ENCODE measurements around the gene HSPD1. TPM values are rescaled to one million over a fixed set of nuclear protein-coding genes. Genes with fewer than 3 reads are reported as not detected.

HSPD1 gene
- polyA plus RNA-seq, 1 donor from 2014 or later: 229 TPM

DNA sequence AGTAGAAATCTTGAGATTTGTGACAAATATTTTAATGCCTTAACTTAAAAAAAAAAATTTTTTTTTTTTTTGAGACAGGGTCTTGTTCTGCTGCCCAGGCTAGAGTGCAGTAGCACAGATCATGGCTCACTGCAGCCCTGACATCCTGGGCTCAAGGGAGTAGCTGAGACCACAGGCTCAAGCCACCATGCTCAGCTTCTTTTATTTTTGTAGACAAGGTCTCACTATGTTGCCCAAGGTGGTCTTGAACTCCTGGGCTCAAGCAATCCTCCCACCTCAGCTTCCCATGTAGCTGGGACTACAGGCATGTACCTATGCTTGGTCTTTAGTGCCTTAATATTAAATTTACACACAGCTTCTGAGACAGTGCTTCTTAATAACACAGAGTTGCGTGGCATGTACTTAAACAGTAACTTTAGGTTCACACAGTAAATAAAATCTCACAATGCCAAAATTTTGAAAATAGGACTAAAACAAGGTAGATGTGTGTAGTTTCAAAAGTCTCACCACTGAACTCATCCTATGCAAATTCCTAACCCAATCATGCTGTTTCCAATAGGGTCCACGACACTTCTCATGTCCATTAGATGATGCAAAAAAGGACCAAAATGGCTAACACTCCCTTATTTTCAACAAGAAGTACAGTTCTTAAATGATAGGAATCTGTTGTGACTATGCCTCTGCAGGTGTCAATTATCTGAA, 4.1 kb downstream of the HSPD1 start:
- no peaks in the 10 kb centered on the region for H3K27me3 ChIP-seq (ENCODE audit: insufficient read depth, low read depth, low read length)
- H3K79me2 ChIP-seq (replicated peaks; ENCODE audit: insufficient read depth, low read length): peaks cover 31% of the 10 kb centered on the region
- TF ChIP-seq EZH2 (IDR thresholded peaks at IDR 0.05; ENCODE audit: borderline replicate concordance, insufficient read depth, low read length, poor library complexity, severe bottlenecking) (no peak), EP300 (conservative IDR thresholded peaks at IDR 0.05; ENCODE audit: poor library complexity, severe bottlenecking) (no peak), RAD21 (conservative IDR thresholded peaks at IDR 0.05) (no peak), POLR2AphosphoS5 (IDR thresholded peaks at IDR 0.05) (no peak), SMC3 (conservative IDR thresholded peaks at IDR 0.05; ENCODE audit: poor library complexity) (no peak), REST (IDR thresholded peaks at IDR 0.05; ENCODE audit: borderline replicate concordance) (no peak), MXI1 (conservative IDR thresholded peaks at IDR 0.05; ENCODE audit: poor library complexity, severe bottlenecking) (no peak), TAF1 (IDR thresholded peaks at IDR 0.05; ENCODE audit: low read depth) (no peak)
- TF ChIP-seq, protein P1, sequence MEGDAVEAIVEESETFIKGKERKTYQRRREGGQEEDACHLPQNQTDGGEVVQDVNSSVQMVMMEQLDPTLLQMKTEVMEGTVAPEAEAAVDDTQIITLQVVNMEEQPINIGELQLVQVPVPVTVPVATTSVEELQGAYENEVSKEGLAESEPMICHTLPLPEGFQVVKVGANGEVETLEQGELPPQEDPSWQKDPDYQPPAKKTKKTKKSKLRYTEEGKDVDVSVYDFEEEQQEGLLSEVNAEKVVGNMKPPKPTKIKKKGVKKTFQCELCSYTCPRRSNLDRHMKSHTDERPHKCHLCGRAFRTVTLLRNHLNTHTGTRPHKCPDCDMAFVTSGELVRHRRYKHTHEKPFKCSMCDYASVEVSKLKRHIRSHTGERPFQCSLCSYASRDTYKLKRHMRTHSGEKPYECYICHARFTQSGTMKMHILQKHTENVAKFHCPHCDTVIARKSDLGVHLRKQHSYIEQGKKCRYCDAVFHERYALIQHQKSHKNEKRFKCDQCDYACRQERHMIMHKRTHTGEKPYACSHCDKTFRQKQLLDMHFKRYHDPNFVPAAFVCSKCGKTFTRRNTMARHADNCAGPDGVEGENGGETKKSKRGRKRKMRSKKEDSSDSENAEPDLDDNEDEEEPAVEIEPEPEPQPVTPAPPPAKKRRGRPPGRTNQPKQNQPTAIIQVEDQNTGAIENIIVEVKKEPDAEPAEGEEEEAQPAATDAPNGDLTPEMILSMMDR (IDR thresholded peaks at IDR 0.05; ENCODE audit: poor library complexity, severe bottlenecking): no peak
- no peaks in the 10 kb centered on the region for H3K9me3 ChIP-seq (ENCODE audit: low read length)
- no peaks in the 10 kb centered on the region for H4K20me1 ChIP-seq (ENCODE audit: insufficient read depth)
- H3K9me2 ChIP-seq (ENCODE audit: insufficient read depth, low read length): no peaks in the 10 kb centered on the region
- no peaks in the 10 kb centered on the region for H3F3A ChIP-seq (ENCODE audit: insufficient read depth, low read length, poor library complexity, severe bottlenecking)
- no peak overlapping the region for H3K27ac ChIP-seq (ENCODE audit: low read length)
- no peak overlapping the region for H3K9ac ChIP-seq (ENCODE audit: low read length)
- H3K36me3 ChIP-seq (ENCODE audit: insufficient read depth, low read length): peaks cover 6% of the 10 kb centered on the region
- H3K4me2 ChIP-seq (ENCODE audit: low read length): no peak overlapping the region
- H2AFZ ChIP-seq (ENCODE audit: low read depth, low read length): no peak overlapping the region
- peak overlapping the region; percentile 96 for H3K4me3 ChIP-seq (ENCODE audit: low read length)

- Histone ChIP-seq H2AFZ (ENCODE audit: low read depth, low read length) (no peak overlapping the region), H3K79me2 (replicated peaks; ENCODE audit: insufficient read depth, low read length) (no peaks in the 10 kb centered on the region), H3K36me3 (ENCODE audit: insufficient read depth, low read length) (no peaks in the 10 kb centered on the region), H3K4me2 (ENCODE audit: low read length) (no peak overlapping the region), H3F3A (ENCODE audit: insufficient read depth, low read length, poor library complexity, severe bottlenecking) (no peaks in the 10 kb centered on the region), H3K9me2 (ENCODE audit: insufficient read depth, low read length) (no peaks in the 10 kb centered on the region), H3K27me3 (ENCODE audit: insufficient read depth, low read depth, low read length) (no peaks in the 10 kb centered on the region), H3K4me3 (ENCODE audit: low read length) (no peak overlapping the region), H3K27ac (ENCODE audit: low read length) (no peak overlapping the region), H3K9ac (ENCODE audit: low read length) (no peak overlapping the region), H3K9me3 (ENCODE audit: low read length) (no peaks in the 10 kb centered on the region), H4K20me1 (ENCODE audit: insufficient read depth) (no peaks in the 10 kb centered on the region)
- no peak for TF ChIP-seq RAD21 (conservative IDR thresholded peaks at IDR 0.05)
- TF ChIP-seq, protein P1 (IDR thresholded peaks at IDR 0.05; ENCODE audit: poor library complexity, severe bottlenecking): no peak
- TF ChIP-seq POLR2AphosphoS5 (IDR thresholded peaks at IDR 0.05): no peak
- no peak for TF ChIP-seq REST (IDR thresholded peaks at IDR 0.05; ENCODE audit: borderline replicate concordance)
- TF ChIP-seq EP300 (conservative IDR thresholded peaks at IDR 0.05; ENCODE audit: poor library complexity, severe bottlenecking): no peak
Measured at GRCh38 chr2:197487385-197487784, 12.3 kb downstream of the HSPD1 start.

All from neural cell (in vitro differentiated cells).